GM21723 (cell line): ENCODE data around the gene NDFIP2.

Experiments
- ATAC-seq: cut with Tn5 transposase; IDR thresholded peaks from one replicate; pipeline ENCODE4 v1.9.1; 2021; ENCODE audit warnings: mild to moderate bottlenecking, moderate library complexity; ENCODE audit not compliant: unreplicated experiment

The NDFIP2 gene

DNA sequence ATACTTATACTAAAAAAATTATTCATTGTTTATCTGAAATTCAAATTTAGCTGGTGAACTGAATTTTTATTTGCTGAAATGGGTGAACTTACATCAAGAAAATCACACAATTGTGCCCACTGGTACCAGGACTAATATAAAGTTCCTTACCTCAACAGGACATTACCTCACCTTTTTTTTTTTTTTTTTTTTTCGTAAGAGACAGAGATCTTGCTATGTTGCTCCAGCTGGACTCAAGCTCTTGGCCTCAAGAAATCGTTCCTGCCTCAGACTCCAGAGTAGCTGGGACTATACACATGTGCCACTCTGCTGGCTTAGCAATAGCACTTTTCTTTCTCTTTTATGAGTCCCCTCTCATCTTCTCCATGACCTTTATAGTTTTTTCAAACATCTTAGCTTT lies 22.5 kb upstream of the NDFIP2 start:
- no peak for ATAC-seq

DNA sequence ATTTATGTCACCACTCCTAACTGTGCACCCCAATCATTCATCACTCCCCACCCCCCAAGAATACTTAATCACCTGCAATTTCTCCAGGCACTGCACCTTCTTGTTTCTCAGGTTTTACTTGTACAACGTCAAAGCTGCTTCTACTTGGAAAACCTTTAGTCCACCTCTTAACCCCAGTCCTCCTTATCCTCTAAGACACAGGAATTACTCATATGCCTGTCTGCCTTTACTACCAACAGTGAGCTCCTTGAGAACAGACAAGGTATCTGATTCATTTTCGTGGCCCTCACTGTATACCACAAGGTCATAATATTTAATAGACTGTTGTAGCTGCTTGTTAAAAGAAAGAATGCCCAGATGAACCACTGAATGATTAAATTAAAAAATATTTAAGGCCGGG lies 21.0 kb upstream of the NDFIP2 start:
- no peak for ATAC-seq

DNA sequence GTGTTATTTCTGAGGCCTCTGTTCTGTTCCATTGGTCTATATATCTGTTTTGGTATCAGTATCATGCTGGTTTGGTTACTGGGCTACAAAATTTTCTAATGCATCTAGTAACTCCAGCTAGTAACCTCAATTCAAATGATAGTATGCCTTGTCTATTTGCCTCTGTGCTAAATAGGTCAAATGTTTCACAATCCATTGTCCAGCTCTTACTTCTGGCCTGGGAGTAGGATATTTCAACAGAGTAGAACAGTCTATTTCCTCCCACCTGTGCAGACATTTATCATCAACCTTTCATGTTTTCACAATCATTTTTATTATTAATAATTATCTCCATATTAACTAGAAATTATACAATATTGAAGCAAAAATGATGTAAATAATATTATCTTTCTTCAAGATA lies 18.1 kb upstream of the NDFIP2 start:
- ATAC-seq: no peak

DNA sequence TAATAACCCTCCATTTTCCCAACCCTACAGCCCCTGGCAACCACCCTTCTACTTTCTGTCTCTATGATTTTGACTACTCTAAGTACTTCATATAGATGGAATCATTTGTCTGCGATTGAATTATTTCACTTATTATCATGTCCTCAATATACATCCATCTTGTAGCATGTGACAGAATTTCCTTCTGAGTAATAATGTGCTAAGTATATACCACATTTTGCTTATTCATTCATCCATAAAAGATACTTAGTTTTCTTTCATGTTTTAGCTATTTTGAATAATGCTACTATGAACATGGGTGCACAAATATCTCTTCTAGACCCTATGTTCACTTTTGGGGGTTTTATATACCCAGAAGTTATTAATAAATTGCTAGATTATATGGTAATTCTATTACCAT lies 17.4 kb upstream of the NDFIP2 start:
- no peak for ATAC-seq

DNA sequence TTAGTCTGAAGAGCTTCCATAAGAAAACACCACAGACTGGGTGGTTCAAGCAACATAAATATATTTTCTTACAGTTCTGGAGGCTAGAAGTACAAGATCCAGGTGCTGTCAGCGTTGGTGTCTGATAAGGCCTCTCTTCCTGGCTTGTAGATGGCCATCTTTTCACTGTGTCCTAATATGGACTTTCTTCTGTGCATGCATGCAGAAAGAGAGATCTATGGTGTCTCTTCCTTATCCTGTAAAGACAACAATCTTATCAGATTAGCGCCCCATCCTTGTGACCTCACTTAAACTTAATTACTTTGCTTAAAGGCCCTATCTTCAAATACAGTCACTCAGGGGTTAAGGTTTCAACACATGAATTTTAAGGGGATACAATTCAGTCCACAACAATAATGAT lies 14.1 kb upstream of the NDFIP2 start:
- ATAC-seq: no peak

DNA sequence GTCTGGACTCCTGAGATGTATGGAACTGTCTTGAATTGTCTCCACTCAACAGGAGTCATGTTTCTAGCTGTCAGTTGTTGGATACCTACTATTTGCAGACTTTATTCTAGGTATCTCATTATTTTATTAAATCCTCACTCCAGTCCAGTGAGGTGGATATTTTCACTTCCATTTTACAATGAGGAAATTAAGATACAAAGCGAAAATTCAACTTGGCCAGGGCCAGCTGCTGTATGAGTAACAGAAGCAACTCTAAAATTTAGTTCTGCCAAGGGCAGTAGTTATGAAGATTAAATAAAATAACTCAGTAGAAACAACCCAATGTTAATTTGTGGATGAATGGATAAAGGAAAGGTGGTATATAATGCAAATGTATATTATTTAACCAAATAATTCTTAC lies 12.6 kb upstream of the NDFIP2 start:
- no peak for ATAC-seq

DNA sequence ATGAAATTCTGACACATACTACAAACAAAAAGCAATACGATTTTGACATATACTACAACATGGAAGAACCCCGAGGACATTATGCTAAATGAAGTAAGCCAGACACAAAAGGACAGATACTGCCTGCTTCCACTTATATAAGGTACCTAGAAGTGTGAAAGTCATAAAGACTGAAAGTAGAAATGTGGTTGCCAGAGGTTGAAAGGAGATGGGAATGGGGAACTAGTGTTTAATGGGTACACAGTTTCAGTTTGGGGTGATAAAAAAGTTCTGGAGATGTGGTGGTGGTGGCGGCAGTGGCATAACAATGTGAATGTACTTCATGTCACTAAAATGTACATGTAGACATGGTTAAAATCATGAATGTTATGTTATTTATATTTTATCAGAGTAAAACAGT lies 12.1 kb upstream of the NDFIP2 start:
- ATAC-seq: no peak

DNA sequence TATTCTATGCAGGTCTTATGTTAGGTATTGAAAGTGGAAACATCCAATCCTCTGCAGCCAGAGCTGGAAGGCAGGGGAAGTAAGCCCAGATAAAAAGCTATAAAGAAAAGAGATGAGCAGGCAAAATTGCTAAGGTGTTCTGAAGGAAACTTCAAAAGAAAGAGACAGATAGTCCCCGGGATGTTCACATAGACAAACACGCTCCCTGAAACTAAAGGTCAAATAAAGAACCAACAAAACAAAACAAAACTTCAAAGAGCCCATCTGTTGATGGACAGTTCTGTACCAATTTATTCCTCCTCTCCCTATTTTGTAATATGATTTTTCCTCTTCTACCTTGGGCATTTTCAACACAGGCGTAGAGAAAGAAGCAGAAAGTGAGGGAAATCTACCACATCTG lies 11.3 kb upstream of the NDFIP2 start:
- no peak for ATAC-seq

DNA sequence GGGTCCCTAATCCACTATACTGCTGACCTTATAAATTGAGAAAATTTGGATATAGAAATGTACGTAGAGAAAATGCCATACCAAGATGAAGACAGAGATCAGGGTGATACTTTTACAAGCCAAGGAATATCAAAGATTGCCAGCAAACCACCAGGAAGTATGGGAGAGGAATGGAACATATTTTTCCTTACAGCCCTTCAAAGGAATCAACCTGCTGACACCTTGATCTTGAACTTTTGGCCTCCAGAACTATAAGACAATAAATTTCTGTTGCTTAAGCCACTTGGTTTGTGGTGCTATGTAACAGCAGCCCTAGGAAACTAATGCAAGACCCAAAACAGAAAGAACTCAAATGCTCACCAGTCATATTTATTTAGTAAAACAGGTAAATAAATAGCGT lies 10.3 kb upstream of the NDFIP2 start:
- no peak for ATAC-seq

DNA sequence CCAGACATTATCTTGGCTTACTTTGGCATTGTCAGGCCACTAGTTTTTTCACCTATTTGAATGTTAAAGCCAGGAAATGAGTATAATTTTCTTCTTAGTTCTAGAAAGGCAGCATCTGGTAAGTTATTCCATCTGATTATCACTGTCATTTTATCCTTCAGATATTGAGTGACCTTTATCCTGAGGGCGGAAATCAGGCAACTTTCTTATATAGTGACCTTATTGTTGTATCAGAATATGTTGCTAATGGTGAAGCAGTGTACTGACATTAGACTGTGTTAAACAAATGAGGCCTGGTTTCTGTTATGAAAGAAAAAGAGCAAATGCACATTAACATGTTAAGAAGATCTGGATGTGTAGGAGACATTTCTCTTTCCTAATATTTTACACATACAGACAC lies 5.4 kb upstream of the NDFIP2 start:
- ATAC-seq: no peak

DNA sequence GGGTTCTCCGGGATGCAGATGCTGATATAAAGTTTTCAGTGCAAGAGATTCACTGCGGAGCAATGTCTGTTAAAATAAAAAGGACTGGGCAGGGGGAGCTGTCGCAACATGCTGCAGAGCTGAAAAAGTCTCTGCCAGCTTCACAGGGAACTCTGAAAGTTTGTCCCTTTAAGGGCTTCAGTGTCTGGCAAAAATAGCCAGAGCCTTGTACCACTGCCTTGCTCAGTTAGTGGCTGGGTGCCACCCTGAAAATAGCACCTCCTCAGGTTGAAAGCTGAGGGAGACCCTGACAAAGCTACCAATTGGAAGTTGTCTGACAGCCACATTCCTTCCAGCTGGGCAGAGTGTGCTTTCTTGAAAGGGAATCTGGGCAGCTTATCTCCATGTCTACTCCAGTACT lies 3.0 kb upstream of the NDFIP2 start:
- no peak for ATAC-seq

DNA sequence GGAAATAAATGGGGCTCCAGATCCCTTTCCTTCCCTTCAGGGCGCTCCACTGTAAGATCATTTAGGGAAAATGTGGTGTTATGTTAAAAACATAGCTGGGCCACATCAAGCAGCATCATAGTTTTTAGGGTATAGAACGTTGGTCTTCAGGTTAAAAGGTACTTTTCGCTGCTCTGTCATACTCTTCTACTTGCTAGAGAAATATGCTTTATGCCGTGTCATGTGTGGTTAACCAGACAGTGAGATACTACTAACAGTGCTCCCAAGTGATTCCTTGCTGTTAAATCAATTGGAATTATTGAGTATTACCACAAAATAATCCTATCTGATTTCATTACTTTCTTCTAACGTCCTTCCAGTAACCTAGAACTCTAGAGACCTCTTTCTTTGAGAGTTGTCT lies 1.1 kb upstream of the NDFIP2 start:
- no peak for ATAC-seq

DNA sequence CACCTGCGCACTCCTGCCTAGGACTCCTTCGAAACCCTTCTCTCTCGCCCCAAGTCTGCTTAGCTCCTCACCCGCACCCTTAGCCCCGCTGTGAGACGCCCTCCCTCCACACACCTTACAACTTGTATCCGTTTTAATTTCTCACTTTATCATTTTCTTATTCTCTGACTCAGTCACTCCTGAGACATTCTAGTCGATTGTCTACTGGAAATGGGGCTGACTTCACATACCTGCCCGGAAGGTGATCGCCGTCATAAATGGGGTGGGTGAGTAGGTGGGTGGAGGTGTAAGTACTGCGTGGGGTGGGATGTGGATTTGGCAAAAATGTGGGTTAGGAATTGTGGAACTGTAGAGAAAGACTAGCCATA lies 714 bp downstream of the NDFIP2 start:
- peak; percentile 41 for ATAC-seq

DNA sequence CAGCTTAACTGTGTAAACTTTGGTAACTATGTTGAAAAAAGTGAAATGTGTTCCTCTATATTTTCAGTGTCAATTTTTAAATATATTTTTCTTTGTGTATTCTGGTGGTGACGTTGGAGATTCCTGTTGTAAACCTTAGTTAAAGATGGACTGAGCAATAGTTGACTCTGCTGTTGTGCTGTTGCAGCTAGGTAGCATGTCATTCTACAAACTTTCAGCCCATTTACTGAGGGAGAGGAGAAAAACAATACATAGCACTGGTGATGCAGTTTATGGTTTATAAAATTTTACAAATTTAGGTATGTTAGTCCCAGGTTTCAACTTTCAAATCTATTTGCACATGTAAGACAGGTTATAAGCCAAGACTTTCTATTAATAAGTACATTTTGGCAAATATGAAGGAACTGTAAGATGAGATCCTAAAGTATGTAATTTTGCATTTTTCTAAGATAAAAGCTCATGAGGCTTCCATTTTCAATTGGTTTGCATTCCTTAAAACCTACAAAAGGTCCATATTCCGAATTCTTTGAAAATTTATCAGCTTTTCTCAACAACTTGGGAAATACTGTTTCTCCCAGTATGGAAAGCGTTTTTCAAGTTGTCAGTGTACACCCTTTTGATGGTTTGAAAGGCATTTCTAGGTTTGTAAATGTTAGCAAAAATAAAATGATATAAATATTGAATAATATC lies 1.5 kb downstream of the NDFIP2 start:
- ATAC-seq: no peak

DNA sequence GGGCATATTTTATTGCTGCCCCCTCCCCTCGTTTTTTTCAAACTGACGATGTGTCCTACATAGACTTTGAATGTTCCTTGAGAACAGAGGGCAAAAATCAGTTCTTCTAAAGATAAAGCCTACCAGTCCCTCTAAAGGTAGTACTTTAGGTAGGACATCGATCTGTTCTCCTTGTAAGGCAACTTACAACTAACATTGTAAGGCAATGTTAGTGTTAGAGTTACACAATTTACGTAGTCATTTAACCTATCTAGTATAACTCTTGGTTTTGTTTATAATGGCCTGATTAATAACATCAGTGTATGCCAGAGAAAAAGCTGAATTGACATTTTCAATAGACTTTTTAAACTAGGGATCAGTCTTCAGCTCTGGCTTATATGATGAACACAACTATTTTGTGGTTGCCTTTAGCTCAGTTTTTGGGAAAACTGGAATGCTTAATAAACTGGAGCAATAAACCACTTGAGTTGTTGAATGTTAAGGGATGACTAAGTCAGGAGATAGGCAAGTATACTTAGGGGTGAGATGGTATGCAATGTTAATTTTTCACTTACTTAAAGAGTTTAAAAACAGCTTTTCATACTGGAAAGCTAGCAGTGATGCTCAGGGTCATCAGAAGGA lies 2.2 kb downstream of the NDFIP2 start:
- ATAC-seq: no peak

DNA sequence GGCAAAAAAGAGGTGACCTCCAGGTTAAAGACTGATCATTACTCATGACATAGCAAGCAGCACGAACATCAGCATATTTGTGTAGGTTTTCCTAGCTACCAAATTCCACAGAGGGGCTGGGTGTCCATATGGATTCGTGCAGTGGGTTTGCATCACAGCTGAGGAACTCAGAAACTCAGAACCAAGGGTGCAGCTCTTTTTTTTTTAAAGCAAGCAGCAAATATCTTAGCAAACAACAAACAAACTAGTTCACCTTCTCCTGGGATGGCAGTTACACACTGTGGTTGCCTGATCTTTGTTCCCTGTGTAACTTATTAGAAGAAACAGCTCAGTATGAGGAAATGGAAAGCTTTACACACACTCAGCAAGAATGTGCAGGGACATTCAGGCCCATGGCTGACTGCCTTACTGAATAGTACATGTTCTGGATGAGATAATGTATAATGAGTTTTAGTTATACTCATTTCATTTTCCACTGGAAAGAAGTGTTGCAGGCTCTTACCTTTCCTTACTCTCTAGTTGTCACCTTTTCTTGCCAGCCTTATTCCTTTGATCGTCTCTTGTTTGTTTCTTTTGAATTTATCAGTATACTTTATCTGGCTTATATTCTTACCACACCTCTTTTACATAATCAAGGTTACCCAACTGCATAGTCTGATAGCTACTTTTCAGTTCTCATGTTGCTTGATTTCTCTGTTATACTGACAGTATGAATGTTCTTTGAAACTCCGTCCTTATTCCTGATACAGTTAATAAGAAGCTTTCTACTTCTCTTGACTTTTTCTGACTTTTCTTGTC lies 4.3 kb downstream of the NDFIP2 start:
- ATAC-seq: no peak

DNA sequence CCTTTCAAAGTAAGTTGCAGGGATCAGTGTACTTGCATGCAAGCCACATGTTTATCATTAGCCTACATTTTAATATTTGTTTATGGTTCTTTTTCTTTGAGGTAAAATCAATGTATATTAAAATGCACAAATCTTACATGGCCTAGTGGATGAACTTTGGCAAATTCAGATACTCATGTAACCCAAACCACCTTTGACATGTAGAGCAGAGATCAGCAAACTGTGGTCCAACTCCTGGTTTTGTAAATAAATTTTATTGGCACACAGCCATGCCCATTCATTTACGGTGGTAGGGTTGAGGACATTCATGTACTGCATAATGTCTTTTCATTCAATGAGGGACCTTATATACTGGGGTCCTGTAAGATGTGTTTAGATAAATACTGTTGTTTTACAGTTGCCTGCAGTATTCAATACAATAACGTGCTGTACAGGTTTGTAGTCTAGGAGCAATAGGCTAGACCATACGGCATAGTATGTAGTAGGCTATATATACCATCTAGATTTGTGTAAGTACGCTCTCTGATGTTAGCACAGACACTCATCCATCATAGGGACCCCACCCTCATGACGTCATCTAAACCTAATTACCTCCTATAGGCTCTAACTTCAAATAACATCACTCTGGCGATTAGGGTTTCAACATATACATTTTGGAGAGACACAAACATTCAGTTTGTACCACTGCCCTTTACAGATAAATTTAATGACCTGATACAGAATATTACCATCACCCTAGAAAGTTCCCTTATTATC lies 5.7 kb downstream of the NDFIP2 start:
- no peak for ATAC-seq

DNA sequence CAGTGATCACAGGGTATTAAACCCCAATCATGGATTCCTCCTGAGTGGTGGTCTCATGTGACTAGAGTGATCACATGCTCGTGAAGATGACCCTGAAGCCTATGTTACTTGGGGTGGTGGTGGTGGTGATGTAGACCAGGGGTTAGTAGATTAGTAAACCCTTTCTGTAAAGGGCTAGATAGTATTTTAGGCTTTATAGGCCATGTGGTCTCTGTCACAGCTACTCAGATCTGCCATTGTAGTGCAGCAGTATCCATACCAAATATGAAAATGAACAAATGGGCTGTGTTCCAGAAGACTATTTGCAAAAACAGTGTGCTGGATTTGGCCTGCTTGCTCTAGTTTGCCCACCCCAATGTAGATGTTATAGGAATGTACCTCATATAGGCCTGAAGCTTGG lies 9.4 kb downstream of the NDFIP2 start:
- ATAC-seq: no peak

DNA sequence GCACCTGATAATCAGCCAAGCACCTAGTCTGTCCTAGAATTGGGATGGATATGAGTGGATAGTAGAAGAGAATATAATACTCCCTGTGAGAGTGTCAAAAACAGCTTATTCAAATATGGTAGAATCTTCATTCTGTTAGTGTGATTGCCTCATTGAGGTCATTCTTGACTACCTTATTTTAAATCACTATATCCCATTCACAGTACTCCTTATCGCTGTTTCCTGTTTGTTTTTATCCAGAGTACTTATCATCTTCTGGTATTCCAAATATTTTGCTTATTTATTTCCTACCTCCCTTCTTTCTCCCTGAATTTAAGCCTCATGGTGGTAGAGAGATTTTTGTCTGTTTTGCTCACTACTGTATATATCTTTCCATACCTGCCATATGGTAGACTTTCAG lies 9.9 kb downstream of the NDFIP2 start:
- no peak for ATAC-seq

DNA sequence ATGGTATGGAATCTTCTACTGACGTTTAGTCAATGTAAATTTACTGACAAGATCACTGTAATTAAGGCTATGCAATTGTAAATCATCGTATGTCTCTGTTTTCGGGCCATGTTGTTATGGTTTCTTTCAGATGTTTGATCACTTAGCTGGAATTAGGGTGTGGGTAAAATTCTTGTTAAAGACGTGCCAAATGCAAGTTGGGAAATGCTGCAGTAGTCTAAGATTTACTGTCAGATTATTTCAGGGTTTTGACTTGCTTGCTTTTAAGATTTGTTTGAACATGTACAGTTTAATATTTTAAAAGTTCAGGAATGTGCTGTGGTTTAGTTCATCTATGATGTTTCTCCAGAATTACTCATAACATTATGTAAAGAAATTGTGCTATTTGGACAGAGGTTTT lies 10.8 kb downstream of the NDFIP2 start:
- no peak for ATAC-seq

DNA sequence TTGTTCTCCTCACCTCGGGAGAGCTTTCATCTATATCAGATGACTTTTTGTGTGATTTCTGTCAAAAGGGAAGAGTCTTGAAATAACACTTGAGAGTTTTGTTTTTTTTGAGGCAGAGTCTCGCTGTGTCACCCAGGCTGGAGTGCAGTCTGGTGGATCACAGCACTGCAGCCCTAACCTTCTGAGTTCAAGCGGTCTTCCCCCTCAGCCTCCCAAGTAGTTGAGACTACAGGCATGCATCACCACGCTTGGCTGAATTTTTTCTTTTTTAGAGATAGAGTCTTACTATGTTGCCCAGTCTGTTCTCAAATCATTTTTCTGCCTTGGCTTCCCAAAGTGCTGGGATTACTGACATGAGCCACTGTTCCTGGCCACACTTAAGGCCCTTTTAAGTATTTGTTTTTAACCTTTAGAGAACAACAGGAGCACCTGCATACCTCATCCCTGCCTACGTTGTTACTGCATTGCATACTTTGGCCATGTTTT lies 11.4 kb downstream of the NDFIP2 start:
- no peak for ATAC-seq
